GM19455 (cell line): ENCODE results near the gene SNX19.
"Not testable (repeated sequence)": the region's sequence is repeated elsewhere in the genome, so short reads cannot be mapped to it uniquely, and the experiment has no call there.

Source experiments
- ATAC-seq: cut with Tn5 transposase; IDR thresholded peaks from one replicate; pipeline ENCODE4 v1.9.1; 2021; ENCODE audit not compliant: unreplicated experiment

SNX19 gene

DNA sequence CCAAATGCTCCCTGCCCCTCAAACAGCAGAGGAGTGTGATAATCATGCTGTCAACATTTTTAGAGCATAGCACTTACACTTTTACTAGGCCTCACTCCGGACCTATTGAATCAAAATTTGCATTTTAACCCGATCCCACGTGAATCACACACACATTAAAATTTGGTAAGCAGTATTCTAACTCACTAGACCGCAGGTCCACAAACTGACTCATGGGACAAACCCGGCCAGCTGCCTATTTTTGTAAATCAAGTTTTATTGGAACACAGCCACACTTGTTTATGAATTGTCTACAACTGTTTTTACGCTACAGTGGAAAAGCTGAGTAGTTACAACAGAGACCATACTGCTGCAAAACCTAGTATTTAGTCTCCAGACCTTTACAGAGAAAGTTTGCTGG is 43.3 kb downstream of the SNX19 start:
- ATAC-seq = no peak

DNA sequence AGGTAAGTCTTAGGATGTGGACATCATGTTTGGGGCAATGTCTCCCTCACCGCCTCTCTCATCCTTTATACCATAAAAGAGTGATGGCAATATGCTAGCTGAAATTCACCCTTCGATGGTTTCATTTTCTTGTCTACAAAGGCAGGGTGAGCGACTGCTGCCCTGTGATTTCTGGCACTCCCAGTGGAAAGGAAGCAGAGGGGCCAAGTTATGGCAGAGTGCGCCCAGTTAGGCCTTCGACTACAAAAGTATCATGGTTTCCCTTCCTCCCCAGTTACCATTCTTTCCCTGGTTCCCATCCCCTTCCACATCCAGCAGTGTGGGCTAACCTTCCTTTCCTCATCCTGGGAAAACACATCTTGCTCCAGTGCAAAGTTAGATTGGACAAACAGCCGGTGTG is 43.8 kb downstream of the SNX19 start:
- ATAC-seq = no peak

DNA sequence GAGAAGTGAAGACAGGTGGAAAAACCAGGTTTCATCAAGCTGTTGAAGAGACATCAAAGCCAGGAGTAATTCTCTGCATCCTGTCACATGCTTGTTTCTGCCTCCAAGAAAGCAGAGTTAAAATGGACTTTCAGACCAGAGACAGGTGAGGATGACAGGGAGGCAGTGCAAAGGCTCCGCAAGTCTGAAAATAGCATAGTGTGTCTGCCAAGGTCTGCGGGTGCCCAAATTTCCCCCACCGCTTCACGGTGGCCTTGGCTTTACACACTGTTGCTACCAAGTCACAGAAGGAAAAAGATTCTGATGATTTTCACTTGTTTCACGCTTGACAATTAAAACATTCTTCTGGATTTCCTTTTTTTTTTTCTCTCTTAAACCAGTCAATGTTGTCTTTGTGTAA is 44.2 kb downstream of the SNX19 start:
- no peak for ATAC-seq

DNA sequence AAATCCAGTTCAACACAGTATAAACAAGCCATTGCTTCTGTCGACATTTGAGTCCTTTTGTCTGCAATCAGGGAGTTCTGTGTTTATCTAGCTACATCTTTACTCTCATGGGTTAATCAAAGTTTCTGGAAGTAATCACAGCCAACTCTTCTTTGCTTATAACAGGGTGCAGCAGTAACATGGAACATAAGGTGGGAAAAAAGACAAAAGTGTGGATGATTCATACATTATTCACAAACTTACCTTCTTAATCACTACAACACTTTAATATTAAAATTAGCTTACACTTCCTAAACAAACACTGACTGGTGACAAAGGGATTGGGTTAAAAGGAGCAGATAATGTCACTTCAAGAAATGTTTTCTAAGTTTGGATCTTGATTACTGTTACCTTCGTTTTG is 44.7 kb downstream of the SNX19 start:
- ATAC-seq = no peak

DNA sequence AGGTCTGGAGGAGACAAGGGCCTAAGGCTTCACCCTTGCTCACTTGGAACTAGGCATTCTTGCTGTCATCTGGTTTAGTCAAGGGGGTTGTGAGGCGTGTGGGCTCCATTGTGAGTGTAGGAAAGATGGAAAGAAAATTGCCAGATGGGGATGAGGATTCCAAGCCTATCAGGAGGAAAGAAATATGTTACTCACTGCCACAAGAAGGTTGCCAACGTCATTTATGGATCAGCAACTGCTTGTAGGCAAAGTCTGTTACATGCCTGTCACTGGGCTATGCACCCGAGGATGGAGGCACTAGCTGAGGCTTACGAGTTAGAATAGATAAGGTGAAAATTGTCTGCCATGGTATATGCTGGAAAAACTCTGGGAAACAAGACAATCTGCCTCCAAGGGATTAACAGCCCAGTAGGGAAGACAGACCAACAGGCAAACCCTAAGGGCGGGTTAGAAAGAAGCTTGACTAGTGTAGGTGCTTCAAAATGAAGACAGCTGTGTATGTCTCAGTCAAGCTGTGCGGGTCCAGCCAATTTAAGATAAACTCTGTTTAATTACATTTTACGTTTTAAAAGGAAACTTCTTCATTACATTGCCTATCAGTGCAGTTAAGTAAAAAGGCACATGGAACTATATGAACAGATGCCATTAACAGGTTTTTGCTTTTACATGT is 47.4 kb downstream of the SNX19 start:
- ATAC-seq = no peak

DNA sequence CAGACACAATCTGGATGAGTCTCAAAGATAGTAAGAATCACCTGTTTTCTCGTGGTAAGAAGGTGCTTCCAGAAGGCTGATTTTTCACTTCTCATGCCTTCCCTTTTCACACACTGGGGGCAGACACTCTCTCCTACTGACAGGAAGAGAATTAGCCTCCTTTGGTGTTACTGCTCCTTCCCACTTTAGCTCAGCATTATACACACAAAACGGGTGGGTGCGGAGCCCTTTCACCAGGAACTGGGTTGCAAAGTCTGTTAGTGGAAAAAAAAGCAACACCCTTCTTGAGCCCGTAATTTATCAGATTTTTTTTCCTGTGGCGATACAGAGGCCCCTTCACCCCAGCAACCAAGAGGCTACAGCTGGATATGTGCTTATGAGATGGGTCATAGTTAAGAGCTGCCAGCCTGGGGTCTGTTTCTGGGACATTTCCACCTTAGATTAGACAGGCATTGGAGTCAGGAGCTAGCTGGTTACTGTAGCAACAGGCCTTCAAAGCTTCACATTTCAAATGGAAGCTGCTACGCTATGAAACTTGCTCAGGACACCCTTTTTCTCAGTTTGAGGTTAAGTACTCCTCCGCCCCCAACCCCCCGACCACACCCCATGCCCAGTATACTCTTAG is 48.1 kb downstream of the SNX19 start:
- no peak for ATAC-seq

DNA sequence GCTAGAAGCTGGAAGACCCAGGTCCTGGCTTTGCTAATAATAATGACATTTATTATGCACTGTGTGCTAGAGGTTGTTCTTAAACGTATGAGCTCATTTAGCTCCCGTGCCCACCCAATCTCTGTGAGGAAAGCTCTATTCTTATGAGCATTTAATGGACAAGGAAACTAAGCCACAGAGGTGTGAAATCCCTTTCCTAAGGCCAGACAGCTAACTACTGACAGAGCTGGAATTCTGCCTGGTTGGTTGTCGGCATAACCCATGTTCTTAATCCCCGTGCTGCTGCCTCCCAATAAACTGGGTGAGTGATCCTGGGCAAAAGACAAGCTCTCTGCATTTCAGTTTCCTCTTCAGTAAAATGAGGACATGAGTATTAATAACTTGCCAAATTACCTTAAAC is 49.4 kb downstream of the SNX19 start:
- no peak for ATAC-seq

DNA sequence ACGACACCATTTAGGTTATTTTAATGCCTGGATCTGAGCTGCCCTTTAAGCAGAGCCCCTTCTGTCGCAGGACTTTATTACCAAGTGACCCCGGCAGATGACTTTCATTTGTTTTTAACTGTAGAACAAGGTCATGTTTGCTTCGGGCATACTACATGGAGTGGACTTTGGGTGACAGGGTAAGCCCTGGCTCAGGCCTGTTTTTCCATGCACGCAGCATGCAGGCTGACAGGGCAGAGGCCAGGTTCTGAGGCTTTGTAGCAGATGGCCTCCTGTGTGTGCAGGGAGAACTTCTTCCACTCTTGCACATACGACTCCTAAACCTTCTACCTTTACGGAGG is 50.5 kb downstream of the SNX19 start:
- no peak for ATAC-seq

DNA sequence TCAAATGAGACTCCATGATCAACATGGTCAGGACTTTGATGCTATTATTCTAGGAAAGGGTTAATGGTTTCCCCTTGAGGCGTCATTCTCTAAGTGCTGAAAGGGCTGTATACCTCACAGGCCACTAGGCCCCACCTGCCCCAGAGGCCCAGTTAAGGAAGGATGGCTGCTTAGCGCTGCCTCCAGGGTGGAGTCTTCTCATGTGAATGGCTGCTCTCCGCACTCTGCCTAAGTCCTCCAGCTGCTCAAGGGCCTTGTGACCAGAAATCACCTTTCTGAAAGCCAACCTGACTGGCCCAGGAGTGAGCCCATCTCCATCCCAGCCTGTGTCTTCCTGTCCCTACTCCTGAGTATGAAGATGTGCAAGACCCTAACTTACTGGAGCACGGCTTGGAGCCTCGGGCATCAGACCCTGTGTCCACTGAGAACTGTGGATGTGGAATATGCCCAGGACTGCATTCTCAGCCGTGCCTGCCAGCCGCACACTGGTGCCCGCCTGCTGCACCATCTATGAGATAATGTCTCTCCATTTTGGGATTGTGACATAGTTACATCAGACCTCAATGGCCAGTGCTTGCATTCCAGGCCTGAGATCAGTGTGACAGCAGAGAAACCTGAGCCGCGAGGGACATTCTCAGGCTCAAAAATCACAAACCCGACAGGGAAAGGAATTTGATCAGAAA is 51.0 kb downstream of the SNX19 start:
- no peak for ATAC-seq

DNA sequence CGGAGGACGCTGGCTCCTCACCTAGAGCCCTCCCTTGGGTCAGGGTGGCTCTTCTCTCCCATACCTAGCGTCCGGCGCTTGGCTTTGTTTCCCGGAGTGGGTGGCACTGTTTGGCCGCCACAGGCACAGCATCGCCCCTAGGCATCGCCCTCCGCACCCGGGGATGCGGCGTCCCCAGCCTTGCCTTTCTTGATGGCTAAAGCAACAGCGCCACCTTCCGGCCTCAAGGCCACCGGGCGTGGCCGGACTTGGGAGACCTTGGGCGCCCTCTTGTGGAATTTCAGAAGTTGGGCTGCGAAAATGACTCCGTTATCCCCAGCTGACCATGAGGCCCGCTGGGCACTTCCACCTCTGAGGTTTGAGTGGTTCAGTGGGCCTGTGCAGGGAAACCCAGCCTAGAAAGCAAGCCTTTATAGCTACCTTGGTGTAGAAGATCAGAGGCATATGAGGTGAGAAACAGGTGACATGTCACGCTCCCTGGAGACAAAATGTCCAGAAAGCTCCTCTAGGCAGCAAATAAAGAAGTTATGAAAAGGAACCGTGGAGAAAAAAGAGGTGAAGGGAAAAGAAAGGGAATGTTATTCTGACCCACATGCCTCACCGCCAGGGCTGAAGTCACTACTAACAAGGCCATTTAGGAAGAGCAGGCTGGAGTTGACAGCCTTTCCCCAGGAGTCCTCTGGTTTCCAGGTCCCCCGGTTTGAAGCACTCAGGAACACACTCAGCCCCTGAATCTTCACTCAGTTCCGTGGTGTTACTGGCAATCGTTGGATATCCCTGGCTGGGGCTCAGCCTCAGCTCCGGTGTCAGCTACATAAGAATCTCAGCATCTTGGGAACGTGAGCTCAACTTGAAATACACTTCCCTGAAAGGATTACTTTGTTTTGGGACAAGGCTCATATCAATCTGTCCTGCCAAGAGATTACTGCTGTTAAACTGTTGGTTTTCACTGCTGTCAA is 54.1 kb downstream of the SNX19 start:
- ATAC-seq = peak; percentile 83

DNA sequence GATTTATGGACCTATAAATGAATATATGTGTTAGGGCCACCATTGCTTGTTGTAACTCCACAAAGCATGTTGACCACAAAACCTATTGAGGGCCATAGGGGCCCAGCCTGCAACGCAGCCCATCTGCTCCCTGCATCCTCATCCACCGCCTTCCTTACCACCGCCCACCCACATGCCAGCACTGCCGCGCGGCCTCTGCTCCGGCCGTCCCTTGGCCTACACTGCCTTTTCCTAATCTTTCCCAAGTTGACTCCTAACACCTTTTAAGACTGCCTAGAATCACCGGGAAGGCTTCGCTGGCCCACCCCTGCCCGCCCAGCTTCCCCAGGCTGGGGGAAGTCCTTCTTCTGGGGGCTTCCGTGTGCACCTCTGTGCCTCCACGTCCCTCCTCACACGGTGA is 55.0 kb downstream of the SNX19 start:
- ATAC-seq = no peak

DNA sequence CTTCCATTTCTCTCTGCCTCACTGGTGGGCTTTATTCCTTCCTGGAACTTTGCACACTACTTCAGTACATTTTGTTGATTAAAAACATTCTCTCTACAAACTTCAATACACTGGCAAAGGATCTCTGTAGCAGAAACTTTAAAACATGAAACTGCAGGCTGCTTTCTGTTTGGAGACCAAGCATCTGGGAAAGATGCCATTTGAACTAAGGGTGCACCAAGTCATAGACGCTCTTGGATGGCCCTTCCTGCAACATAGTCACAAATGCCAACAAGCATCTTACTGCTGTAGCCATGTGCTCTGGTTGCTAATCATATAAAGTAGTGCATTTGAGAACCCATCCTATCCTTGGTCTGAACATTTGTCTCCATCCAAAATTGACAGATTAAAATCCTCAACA is 56.4 kb downstream of the SNX19 start:
- ATAC-seq = no peak

DNA sequence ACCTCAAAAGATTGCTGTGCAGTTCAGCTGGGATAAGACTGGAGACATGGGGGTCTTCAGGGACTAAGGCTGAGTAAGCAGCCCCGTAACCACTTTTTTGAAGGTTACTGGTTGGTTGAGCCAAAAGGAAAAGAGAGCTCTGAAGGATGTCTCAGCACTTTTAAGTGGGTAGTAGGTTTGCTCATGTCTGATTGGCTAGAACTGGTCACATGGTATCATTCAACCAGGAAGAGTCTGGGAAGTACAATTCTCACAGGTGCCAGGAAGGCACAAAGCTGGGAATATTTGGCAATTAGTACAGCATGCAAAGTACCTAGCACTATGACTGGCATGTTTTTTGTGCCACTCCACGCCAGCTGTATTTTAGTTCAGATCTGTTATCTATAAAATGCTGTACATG is 58.1 kb downstream of the SNX19 start:
- ATAC-seq = no peak

DNA sequence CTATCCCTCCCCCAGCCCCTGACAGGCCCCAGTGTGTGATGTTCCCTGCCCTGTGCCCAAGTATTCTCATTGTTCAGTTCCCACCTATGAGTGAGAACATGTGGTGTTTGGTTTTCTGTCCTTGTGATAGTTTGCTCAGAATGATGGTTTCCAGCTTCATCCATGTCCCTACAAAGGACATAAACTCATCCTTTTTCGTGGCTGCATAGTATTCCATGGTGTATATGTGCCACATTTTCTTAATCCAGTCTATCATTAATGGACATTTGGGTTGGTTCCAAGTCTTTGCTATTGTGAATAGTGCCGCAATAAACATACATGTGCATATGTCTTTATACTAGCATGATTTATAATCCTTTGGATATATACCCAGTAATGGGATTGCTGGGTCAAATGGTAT is 60.6 kb downstream of the SNX19 start:
- ATAC-seq = not testable (repeated sequence)

DNA sequence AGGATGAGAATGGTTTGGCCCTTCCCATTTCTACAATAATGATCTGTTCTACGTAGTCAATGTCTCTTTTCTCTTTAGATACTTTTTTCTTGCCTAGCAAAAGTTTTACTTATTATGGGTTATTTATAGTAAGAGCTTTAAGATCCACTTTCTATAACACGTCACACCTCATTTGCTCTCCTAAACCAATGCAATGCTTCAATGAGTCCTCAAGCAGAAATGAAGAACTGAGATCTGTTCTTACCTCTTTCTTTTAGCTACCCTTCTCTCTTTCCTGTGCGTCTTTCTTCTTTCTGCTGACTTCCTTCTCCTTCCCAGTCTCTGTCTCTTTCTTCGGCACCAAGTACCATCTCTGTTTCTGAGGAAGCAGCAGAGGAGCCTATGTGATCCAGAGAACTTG is 61.8 kb downstream of the SNX19 start:
- ATAC-seq = no peak

DNA sequence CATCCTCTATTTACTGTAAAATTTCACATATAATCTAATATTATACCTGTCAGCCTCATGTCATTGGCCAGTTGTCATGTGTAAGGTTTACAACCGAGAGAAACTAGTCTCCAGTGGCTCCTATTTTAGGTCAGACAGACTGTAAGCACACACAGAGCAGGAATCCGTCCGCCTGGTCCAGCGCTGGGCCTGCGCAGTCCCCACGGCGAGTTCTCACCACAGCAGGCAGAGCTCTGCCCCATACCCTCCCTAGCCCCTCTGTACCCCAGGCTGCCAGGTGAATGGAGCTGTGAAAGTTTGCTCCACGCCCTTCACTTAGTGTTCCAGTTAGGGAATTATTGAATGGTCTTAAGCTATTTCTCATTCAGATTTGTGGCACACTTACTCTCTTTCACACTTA is 63.7 kb downstream of the SNX19 start:
- no peak for ATAC-seq

DNA sequence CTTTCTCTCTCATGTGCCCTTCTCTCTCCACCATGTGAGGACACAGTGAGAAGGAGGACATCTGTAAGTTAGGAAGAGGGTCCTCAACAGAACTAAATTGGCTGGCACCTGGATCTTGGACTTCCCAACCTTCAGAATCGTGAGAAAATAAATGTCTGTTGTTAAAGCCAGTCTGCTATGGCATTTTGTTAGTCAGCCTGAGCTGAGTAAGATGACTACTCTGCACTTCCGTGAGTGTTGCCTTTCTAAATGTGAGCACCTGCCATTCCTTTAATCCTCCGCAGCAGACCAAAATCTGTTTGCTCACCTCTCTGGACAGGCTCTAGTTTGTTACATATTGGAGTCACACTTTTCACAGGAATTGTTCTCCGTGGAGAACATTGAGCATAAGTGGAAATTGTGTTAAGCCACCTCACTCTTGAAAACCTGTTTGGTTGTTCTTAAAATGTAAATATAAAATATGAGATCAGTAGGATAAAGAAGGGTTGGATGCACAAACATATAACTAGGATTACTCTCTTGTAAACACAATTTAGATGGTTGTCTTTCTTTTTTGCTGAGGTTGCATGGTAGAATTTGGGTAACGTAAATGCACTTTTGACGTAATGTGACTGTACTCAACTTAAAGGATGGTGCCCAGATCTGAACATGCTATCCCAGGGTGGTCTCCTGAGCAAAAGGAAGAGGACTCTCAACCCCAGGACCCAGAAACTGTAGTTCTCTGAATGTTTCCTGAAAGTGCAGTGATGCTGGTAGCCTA is 65.9 kb downstream of the SNX19 start:
- no peak for ATAC-seq

DNA sequence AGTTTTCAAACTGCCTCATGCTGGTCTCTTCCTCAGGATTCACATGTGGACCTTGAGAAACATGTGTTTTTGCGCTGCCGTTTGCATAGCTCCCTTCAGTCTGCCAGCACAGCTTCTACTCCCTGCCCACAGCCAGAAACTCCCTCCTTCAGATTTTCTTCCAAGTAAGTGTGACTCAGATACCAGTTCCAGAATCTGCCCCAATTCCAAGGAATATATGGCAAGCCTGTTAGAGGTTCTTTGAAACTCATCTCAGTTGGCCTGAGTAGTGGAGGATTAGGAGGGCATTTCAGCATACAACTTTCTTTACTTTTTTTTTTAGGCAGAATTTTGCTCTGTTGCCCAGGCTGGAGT is 67.1 kb downstream of the SNX19 start:
- ATAC-seq = no peak

DNA sequence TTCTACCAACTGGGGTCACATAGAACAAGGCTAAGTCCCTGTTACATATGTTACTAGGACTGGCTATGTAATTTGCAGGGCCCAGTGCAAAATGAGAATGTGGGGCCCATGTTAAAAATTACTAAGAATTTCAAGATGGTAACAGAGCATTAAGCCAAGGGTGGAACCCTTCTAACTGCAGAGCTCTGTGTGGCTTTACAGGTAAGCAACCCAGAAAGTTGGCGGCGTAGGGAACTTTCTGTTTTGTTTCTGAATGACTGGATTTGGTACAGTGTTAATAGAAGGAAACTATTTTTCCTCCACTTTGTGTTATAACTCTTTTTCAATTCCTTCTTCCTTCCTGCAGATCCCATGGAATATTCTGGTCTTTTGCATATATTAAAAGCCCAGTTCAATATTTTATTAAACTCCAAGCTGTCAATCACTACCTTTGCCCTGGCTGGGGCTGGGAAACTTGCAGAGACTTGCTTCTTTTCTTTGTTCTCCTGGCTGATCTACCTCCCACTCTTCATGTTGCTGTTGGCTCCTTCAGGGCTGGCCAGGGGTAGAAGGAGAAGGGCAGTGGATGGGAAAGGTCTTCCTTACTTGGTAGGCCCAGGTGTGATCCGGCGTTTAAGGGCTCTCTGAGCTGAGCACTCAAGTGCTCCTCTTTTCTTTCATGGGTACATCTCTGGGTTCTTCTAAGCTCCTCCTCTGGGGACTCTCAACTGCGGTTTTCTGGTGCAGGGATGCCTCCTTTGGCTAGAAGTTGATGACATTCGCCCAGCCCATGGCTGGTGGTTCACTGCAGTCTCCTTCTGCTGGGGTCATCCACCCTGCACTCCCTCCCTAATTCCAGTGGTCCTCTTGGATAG is 67.7 kb downstream of the SNX19 start:
- ATAC-seq = no peak

DNA sequence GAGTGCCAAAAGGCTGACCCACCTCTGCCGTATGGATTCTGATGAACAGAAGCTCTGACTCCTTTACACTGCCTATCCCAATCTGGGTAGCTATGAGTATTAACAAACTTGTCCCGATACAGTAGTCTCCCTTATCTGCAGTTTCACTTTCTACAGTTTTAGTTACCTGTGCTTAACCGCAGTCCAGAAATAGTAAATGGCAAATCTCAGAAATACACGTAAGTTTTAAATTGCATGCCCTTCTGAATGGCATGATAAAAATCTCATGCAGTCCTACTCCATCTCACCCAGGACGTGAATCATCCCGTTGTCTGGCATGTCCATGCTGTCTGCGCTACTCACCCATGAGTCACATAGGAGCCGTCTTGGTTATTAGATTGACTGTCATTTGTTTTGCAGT is 68.8 kb downstream of the SNX19 start:
- no peak for ATAC-seq
